Measurements from ENCODE around the gene CFAP210.

CFAP210 gene

GRCh38 chr2:169672406-169672805 lies 21.8 kb downstream of the CFAP210 start:
- DNase-seq, result no peak

GRCh38 chr2:169670937-169671336 lies 23.3 kb downstream of the CFAP210 start:
- DNase-seq, result no peak

DNA sequence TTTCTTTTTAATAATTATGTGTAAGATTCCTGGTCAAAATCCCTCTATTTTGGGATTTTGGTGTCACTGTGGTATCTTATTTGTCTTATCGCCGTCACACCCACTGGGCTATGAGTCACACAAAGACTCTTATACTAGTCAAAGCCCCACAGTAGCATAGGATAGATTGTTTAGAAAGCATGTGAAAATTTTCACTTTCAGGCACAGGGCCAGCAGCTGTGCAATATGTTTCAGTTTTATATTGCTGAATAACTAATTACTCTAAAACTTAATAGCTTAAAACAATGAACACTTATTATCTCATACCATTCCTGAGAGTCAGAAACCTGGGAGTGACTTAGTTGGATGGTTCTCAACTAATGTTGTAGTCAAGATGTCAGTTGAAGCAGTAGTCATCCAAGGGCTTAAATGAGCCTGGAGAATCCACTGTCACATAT lies 24.0 kb downstream of the CFAP210 start:
- no peak for DNase-seq

GRCh38 chr2:169667583-169667982 lies 26.6 kb downstream of the CFAP210 start:
- DNase-seq, result no peak

DNA sequence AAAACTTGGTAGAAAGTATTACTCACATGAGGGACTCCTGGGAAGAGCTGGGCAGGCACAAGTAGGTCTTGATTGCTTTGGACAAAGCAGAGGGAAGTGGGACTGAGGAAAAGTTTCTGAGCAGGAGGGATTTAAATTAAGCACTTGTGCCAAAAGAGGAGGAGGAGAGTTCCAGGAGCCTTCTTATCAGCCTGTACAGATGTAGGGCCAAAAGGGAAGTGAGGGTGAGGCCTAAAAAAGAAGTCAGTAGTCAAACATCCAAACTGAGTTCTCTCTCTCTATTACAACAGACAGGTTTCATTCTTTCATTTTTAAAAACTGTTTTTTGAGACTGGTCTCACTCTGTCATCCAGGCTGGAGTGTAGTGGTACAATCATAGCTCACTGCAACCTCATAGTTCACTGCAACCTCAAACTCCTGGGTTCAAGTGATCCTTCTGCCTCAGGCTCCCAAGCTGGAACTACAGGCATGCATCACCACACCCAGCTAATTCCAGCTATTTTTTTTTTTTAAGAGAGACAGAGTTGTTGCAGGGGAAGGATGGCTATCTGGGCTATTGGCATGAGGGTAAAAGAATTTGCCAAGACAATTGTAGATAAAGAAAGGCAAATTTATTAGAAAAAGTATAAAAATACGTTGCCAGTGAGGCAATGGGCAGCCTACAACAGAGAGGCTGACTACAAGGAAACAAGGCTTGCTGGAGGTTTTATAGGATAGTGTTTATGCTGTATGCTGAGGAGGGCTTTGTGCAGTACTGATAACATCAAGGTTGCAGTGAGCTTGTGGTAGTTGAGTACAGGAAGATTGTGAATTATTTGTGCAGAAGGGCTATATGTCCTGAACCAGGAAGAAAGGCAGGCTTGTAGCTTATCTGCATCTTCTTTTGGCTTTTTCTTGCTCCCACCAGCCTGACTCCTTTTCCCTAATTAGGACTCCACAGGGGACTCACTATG lies 29.0 kb downstream of the CFAP210 start:
- DNase-seq, result no peak

- DNase-seq, result no peak
Measured at GRCh38 chr2:169664600-169664977, 29.6 kb downstream of the CFAP210 start.

- DNase-seq, result no peak
Measured at GRCh38 chr2:169663247-169663646, 31.0 kb downstream of the CFAP210 start.

- no peak for DNase-seq
Measured at GRCh38 chr2:169662744-169663143, 31.5 kb downstream of the CFAP210 start.

- no peak for DNase-seq
Measured at GRCh38 chr2:169661265-169661664, 32.9 kb downstream of the CFAP210 start.

DNA sequence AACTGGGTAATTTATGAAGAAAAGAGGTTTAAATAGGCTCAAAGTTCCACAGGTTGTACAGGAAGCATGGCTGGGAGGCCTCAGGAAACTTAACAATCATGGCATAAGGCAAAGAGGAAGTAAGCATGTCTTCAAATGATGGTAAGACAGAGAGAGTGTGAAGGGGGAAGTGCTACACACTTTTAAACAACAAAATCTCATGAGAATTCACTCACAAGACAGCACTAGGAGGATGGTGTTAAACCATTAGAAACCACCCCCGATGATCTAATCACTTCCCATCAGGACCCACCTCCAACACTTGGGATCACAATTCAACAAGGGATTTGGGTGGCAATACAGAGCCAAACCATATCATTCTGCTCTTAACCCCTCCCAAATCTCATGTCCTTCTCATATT lies 34.9 kb downstream of the CFAP210 start:
- DNase-seq, result no peak

DNA sequence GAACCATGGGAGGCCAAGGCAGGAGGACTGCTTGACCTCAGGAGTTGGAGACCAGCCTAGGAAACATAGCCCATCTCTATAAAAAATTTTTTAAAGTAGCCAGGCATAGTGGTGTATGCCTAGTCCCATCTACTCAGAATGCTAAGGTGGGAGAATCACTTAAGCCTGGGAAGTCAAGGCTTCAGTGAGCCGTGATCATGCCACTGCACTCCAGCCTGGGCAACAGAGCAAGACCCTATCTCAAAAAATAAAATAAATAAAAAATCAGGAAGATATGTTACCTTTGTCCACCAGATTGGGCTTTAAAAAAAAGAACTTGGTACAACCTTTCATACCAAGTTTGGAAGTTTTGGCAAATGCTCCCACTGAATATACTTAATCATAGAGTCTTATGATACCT lies 35.3 kb downstream of the CFAP210 start:
- DNase-seq, result no peak

DNA sequence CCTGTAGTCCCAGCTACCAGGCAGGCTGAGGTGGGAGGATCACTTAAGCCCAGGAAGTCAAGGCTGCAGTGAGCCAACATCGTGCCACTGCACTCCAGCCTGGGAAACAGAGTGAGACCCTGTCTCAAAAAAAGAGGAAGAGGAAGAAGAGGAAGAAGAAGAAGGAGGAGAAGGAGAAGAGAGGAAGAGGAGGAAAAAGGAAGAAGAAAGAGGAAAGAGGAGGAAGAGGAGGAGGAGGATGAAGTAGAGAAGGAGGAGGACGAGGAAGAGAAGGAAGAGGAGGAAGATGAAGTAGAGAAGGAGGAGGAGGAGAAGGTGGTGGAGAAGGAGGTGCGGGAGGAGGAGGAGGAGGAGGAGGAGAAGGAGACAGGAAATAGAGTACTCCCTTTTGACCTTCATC lies 38.0 kb downstream of the CFAP210 start:
- DNase-seq, result no peak

DNA sequence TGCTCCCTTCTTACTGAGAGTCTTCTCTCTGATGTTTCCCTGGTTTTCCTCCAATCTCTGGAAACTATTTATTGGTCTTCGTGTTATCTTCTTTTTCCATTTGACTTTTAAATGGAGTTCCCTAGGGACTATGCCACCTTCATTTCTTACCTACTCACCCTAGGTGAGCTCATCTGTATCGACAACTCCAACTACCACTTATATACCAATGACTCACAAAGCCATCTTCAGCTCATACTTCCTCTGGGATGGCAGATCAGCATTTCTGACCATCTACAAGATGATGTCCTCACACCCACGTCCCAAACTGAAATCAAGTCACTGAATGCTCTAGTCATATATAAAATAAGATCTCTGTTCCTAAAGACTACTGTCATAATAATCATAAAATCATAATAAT lies 40.6 kb downstream of the CFAP210 start:
- no peak for DNase-seq

DNA sequence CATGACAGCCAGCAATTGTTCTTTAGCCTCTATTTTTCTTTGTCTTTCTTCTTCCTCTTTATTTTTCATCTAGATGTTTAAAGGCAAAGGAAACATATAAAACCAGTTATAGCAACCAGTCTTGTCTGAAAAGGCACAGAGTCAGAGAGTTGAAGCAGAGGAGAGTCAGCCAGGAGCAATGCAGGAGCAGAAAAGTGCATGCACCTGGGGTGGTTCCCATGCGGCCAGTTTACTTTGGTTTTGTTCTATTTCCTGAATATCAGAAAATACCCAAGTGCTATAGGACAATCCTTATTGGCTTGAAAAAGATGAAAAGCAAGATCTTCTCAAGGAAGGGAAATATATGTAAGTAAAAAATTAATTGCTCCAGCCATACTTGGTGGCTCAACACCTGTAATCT lies 44.9 kb downstream of the CFAP210 start:
- DNase-seq, result no peak

DNA sequence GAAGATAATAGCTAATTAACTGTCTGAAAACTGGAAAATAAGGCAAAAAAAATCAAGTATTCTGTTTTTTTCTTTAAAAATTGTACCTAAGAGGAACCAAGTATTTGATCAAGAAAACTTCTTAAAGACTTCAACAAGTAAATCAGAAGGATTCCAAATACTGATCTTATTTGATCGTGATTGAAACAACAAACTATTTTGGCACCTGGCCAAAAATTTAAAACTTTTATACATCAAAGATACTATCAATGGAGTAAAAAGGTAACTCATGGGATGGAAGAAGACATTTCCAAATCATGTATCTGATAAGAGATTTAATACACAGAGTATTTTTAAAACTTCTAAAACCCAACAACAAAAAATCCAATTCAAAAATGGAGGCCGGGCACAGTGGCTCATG lies 46.7 kb downstream of the CFAP210 start:
- DNase-seq, result no peak

- DNase-seq, result no peak
Measured at GRCh38 chr2:169644173-169644572, 50.0 kb downstream of the CFAP210 start.

DNA sequence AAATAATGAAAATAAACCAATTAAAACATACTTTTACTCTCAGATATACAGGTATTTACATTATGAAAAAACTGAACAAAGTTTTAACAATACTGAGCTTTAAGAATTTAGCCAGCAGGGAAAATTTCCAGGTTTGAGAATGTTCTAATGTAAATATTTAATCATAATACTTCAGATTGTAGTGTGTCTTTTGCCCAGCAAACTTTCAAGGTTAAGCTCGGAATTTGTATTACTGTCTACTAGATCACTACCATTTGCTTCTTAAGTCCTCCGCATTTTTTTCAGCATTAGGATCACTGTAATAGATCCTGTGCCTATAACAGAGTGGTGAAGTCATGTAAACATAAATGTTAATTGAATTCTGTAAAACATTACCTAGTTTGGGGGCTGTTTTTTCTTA lies 52.7 kb downstream of the CFAP210 start:
- DNase-seq, result no peak

DNA sequence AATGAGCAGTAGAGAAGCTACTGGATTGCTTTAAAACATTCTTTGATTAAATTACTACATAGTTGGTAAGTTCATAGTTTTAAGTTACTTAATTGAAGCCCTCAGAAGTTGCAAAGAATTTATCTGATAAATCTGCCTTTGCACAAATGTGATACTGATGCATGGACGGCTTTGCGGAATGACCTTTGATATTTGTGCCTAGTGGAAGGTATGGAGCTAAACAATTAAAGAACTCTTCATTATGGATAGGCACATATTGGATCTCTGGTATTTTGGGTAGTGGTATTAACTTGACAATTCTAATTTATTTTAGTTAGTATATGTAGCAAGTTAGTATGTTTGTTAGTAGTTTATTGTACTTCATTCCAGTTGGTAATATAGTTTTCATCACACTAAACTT lies 54.1 kb downstream of the CFAP210 start:
- no peak for DNase-seq

GRCh38 chr2:169637620-169638019 lies 56.6 kb downstream of the CFAP210 start:
- DNase-seq, result no peak

DNA sequence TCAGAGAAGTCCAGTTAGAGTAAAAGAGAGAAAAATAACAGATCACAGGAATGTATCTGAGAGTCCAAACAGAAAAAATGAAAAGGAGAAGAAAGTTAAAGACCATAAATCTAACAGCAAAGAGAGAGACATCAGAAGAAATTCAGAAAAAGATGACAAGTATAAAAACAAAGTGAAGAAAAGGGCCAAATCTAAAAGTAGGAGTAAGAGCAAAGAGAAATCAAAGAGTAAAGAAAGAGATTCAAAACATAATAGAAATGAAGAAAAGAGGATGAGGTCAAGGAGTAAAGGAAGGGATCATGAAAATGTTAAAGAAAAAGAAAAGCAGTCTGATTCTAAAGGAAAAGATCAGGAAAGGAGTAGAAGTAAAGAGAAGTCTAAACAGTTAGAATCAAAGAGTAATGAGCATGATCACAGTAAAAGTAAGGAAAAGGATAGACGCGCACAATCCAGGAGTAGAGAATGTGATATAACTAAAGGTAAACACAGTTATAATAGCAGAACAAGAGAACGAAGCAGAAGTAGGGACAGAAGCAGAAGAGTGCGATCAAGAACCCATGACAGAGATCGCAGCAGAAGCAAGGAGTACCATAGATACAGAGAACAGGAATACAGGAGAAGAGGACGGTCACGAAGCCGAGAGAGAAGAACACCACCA lies 57.6 kb downstream of the CFAP210 start:
- no peak for DNase-seq

DNA sequence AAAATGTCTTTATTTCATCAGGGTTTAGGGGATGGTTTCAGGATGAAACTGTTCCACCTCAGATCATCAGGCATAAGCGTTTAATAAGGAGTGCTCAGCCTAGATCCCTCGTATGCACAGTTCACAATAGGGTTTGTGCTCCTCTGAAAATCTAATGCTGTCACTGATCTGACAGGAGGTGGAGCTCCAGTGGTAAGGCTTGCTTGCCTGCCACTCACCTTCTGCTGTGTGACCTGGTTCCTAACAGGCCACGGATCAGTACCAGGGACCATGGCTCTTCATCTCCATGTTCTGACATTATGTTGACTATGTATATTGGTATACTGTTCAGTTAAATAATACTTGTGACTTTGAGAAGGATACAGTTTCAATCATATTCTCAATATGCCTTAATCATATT lies 68.4 kb downstream of the CFAP210 start:
- DNase-seq, result no peak

GRCh38 chr2:169623235-169623634 lies 71.0 kb downstream of the CFAP210 start:
- no peak for DNase-seq

DNA sequence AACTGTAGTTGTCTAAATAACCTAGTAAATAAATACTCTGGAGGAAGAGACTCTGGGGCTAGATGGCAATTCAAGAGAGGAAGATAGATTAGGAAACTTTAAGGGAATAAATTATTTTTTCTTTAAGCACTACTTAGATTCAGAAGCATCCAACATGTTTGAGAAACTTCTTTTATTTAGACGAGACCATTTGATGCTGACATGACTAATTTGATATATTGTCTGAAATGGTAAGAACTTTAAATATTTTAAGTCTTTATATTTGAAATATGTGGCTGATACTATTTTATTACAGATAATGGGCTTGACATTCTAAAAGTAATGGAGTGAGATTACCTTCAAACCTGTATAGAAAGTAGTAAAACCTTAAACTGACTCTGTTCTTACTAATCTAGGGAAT lies 73.7 kb downstream of the CFAP210 start:
- DNase-seq, result no peak

DNA sequence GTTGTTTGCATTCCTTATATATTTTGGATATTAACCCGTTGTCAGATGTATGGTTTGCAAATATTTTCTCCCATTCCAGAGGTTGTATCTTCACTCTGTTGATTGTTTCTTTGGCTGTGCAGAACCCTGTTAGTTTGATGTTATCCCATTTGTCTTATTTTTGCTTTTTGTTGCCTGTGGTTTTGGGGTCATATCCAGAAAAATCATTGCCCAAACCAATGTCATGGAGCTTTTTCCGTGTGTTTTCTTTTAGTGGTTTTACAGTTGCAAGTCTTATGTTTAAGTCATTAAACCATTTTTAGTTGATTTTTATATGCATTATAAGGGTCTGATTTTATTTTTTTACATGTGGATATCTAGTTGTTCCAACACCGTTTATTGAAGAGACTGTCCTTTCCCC lies 74.3 kb downstream of the CFAP210 start:
- no peak for DNase-seq

All from NK-92 treated with Interleukin-12 subunit alpha and Interleukin-12 subunit beta, amount 100 ng/mL, for 24 hours (cell line).